ENCODE results near the gene IER5L. TPM values are rescaled to one million over a fixed set of nuclear protein-coding genes. Genes with fewer than 3 reads are reported as not detected.
A peak's percentile ranks its signal among the peaks of the same experiment; 100 is the strongest.
"Not testable (repeated sequence)": the region's sequence is repeated elsewhere in the genome, so short reads cannot be mapped to it uniquely, and the experiment has no call there.

The IER5L gene
- total RNA-seq, 1 donor from 2014 or later, result 9.6 TPM

DNA sequence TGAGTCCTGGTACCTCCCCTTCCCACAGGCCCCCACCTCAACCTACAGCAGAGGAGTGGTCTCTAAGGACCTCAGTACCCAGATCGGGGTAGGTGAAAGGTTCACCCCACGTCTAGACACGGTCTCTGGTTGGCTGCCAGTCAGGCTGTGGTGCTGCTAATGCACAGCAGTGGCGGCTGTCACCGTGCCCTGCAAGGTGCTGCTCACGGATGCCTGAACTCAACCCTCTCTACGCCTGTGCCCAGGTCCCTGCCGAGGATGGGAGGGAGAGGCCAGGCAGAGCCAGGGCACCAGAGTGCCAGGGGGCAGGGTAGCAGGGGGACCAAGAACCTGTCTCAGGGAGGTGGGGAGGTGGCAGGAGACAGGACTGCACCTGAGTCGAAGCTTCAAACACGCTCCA lies 14.3 kb downstream of the IER5L start:
- no peak for ATAC-seq

DNA sequence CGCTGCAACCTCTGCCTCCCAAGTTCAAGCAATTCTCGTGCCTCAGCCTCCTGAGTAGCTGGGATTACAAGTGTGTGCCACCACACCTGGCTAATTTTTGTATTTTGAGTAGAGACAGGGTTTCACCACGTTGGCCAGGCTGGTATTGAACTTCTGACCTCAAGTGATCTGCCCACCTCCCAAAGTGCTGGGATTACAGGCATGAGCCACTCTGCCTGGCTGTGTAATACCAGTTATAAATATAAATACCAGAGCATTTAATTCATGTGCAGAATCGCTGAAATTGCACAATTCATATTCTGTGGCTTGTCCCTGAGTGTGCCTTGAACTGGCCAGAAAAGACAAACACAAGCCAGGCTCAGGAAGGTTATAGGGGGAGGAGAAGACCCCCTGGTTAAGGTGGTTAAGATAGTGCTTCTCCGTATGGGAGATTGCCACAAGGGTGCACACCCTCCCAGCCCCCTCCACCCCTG lies 14.8 kb downstream of the IER5L start:
- DNase-seq; H3K36me3 ChIP-seq; intact Hi-C loops (cut with DNase I); H3K27me3 ChIP-seq; H3K9me3 ChIP-seq; H3K4me3 ChIP-seq; ATAC-seq; H3K27ac ChIP-seq: not testable (repeated sequence)
- H3K4me1 ChIP-seq, result peaks cover 12% of the 10 kb centered on the region

More for the DNA sequence above, 14.3 kb downstream of the IER5L start:
- Histone ChIP-seq H3K4me3 (no peak overlapping the region), H3K27ac (no peak overlapping the region), H3K9me3 (no peaks in the 10 kb centered on the region), H3K27me3 (no peaks in the 10 kb centered on the region), H3K4me1 (peaks cover 12% of the 10 kb centered on the region), H3K36me3 (no peaks in the 10 kb centered on the region)
- intact Hi-C loops (cut with DNase I), result no loop called here
- no peak for DNase-seq
- TF ChIP-seq, protein P1, sequence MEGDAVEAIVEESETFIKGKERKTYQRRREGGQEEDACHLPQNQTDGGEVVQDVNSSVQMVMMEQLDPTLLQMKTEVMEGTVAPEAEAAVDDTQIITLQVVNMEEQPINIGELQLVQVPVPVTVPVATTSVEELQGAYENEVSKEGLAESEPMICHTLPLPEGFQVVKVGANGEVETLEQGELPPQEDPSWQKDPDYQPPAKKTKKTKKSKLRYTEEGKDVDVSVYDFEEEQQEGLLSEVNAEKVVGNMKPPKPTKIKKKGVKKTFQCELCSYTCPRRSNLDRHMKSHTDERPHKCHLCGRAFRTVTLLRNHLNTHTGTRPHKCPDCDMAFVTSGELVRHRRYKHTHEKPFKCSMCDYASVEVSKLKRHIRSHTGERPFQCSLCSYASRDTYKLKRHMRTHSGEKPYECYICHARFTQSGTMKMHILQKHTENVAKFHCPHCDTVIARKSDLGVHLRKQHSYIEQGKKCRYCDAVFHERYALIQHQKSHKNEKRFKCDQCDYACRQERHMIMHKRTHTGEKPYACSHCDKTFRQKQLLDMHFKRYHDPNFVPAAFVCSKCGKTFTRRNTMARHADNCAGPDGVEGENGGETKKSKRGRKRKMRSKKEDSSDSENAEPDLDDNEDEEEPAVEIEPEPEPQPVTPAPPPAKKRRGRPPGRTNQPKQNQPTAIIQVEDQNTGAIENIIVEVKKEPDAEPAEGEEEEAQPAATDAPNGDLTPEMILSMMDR (IDR thresholded peaks at IDR 0.05), result no peak

DNA sequence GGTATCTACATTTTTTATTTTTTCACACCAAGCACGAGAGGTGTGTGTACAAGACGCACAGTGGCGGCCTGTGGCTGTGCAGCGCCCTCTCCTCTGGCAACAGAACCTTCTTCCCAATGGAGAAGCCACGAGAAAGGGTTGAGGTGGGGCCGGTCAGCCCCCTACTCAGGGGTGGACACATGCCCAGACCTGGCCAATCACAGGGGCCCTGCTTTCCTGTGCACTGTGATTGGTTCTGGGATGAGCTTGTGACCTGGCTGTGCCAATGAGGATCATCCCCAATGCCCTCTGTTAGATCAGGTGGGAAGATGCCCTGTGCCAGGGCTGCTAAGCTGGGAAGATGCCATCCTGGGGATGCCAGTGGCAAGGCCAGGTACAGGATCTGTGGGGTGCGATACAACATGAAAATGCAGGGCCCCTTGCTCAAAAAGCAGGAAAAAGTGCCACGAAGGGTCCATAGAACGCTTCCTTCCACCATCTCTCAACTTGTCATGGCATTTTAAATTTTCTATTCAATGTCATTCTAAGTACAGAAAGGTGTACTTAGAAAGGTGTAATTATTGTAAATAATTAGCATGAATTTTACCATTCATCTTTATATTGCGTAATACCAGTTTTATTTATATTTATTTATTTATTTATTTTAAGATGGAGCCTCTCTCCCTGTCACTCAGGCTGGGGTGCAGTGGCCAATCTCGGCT lies 15.4 kb downstream of the IER5L start:
- TF ChIP-seq, protein P1 (IDR thresholded peaks at IDR 0.05), result no peak
- no peaks in the 10 kb centered on the region for H3K27me3 ChIP-seq
- no peaks in the 10 kb centered on the region for H3K36me3 ChIP-seq
- no peak overlapping the region for H3K4me3 ChIP-seq
- intact Hi-C loops (cut with DNase I), result no loop called here
- H3K27ac ChIP-seq, result no peak overlapping the region
- ATAC-seq, result no peak
- no peaks in the 10 kb centered on the region for H3K9me3 ChIP-seq
- no peak for DNase-seq
- H3K4me1 ChIP-seq, result peaks cover 8% of the 10 kb centered on the region

DNA sequence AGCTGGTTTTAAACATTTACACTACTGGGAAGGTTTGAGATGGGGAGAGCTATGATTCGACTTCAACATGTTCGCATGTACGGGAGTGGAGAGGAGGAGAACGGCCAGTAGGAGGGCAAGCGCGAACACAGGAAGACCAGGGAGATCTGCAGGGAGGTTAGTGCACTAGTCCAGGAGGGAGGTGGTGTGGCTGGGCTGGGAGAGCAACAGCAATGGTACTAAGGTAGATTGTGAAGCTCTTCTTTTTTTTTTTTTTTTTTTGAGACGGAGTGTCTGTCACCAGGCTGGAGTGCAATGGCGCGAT lies 16.6 kb downstream of the IER5L start:
- no peak for ATAC-seq
- H3K9me3 ChIP-seq, result no peaks in the 10 kb centered on the region
- peaks cover 1% of the 10 kb centered on the region for H3K4me1 ChIP-seq
- intact Hi-C loops (cut with DNase I), result no loop called here
- H3K4me3 ChIP-seq, result no peak overlapping the region
- no peaks in the 10 kb centered on the region for H3K36me3 ChIP-seq
- no peaks in the 10 kb centered on the region for H3K27me3 ChIP-seq
- DNase-seq, result no peak
- no peak overlapping the region for H3K27ac ChIP-seq
- TF ChIP-seq, protein P1 (IDR thresholded peaks at IDR 0.05), result no peak

DNA sequence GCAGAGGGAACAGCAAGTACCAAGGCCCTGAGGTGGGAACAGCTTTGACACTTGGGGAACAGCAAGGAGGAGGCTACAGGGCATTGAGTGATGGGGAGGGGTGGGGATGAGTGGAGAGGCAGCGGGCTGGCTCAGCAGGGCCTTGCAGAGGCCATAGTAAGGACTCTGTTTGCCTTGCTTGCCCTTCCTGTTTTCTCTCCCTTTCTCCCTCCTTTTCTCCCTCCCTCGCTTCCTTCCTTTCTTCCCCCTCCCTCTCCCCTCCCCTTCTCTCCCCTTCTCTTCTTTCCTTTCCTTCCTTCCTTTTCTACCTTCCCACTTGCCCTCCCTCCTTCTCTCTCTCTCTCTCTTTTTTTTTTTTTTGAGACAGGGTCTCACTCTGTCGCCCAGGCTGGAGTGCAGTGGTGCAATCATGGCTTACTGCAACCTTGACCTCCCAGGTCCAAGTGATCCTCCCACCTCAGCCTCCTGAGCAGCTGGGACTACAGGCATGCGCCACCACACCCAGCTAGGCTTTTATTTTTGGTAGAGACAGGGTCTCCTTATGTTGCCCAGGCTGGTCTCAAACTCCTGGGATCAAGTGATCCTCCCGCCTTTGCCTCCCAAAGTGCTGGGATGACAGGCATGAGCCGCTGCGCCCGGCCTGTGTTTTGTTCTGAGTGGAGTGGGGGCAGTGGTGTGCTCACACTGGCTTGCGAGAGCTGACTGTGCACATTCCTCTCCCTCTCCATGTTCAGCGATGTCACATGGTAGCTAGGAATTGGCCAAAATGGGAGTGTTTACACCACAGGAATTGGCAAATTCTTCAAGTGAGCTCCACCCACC lies 17.1 kb downstream of the IER5L start:
- intact Hi-C loops (cut with DNase I), result no loop called here
- H3K27me3 ChIP-seq, result no peaks in the 10 kb centered on the region
- no peaks in the 10 kb centered on the region for H3K9me3 ChIP-seq
- no peak overlapping the region for H3K4me3 ChIP-seq
- ATAC-seq (peak; percentile 14), DNase-seq (no peak)
- H3K36me3 ChIP-seq, result no peaks in the 10 kb centered on the region
- H3K4me1 ChIP-seq, result no peaks in the 10 kb centered on the region
- no peak overlapping the region for H3K27ac ChIP-seq
- TF ChIP-seq, protein P1 (IDR thresholded peaks at IDR 0.05), result no peak

DNA sequence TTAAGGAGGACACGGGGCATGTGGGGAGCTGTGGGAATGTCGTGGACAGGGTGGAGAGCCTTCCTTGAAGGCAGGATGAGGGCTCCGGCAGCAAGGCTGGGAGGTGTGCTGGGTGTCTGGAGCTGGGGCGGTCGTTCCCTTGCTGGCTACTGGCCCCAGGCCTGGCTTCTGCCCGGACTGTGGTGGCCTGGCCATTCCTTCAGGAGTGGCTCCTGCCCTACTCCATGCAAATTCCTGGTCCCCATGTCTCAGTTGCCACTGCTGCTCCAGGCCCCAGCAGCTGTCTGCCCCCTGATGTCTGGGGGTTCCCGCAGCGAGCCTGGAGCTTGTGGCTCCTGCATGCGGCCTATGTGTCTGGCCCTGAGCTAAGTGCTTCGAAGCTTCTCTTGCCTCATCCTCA lies 21.9 kb downstream of the IER5L start:
- no peaks in the 10 kb centered on the region for H3K36me3 ChIP-seq
- intact Hi-C loops (cut with DNase I), result no loop called here

More for the DNA sequence above, 21.9 kb downstream of the IER5L start:
- Histone ChIP-seq H3K9me3 (no peaks in the 10 kb centered on the region), H3K4me3 (no peak overlapping the region), H3K4me1 (no peaks in the 10 kb centered on the region), H3K27me3 (no peaks in the 10 kb centered on the region), H3K27ac (no peak overlapping the region)
- TF ChIP-seq, protein P1 (IDR thresholded peaks at IDR 0.05), result no peak
- DNase-seq (no peak), ATAC-seq (no peak)

Measured in upper lobe of right lung (tissue), 1 donor.